A673 (cell line): Measurements from ENCODE around the gene MUSK. TPM values are rescaled to one million over a fixed set of nuclear protein-coding genes. Genes with fewer than 3 reads are reported as not detected.
"Not testable (repeated sequence)": the region's sequence is repeated elsewhere in the genome, so short reads cannot be mapped to it uniquely, and the experiment has no call there.

Experiments
- BruUV-seq: library from RNA; stranded (reverse); fragments of 400-500 nt; replicated peaks from 2 replicates; lab custom pipeline; 2021; lab: Mats Ljungman, UMichigan
- CTCF ChIA-PET: fragments of 300-600 bp; sonication (Branson Sonifier 250); formaldehyde crosslinking; loops from one replicate; lab custom pipeline; 2022; ENCODE audit warnings: antibody characterized with exemption; lab: Charles Lee
- POLR2A ChIA-PET: fragments of 300-600 bp; sonication (Branson Sonifier 250); formaldehyde crosslinking; loops from one replicate; lab custom pipeline; 2022; ENCODE audit warnings: antibody characterized with exemption; ENCODE audit not compliant: low non-redundant PET; lab: Charles Lee
- DNase-seq: peaks from one replicate; pipeline ENCODE4 v3.0.0-alpha.2; 2015; ENCODE audit warnings: low spot score
- H3K27ac ChIP-seq: fragments of 200-600 bp; sonication (generic); 2 replicates; pipeline ENCODE4 v1.5.1; 2016; ENCODE audit warnings: mixed run types, low read depth, mild to moderate bottlenecking, mixed read lengths, antibody characterized with exemption, low read length; ENCODE audit not compliant: poor library complexity, severe bottlenecking
- H3K27me3 ChIP-seq: fragments of 200-600 bp; sonication (generic); replicated peaks from 2 replicates; pipeline ENCODE4 v1.6.1; 2017; ENCODE audit warnings: mixed run types, low read depth, mild to moderate bottlenecking, mixed read lengths, antibody characterized with exemption, low read length; ENCODE audit not compliant: insufficient read depth, poor library complexity
- H3K36me3 ChIP-seq: fragments of 200-600 bp; sonication (generic); 2 replicates; pipeline ENCODE4 v1.6.1; 2016; ENCODE audit warnings: mixed run types, mild to moderate bottlenecking, mixed read lengths, antibody characterized with exemption, low read length; ENCODE audit not compliant: insufficient read depth, poor library complexity, severe bottlenecking
- H3K4me1 ChIP-seq: fragments of 200-600 bp; sonication (generic); 2 replicates; pipeline ENCODE4 v1.6.1; 2017; ENCODE audit warnings: mixed run types, mild to moderate bottlenecking, mixed read lengths, antibody characterized with exemption, low read length; ENCODE audit not compliant: insufficient read depth, poor library complexity, severe bottlenecking
- H3K4me3 ChIP-seq: fragments of 200-600 bp; sonication (generic); 2 replicates; pipeline ENCODE4 v1.5.1; 2016; ENCODE audit warnings: low read depth, mixed run types, mild to moderate bottlenecking, mixed read lengths, low read length; ENCODE audit not compliant: poor library complexity, severe bottlenecking
- H3K9me3 ChIP-seq: fragments of 200-600 bp; sonication (generic); 2 replicates; pipeline ENCODE4 v1.6.1; 2016; ENCODE audit warnings: mixed run types, low read depth, mild to moderate bottlenecking, mixed read lengths, antibody characterized with exemption, low read length; ENCODE audit not compliant: poor library complexity, severe bottlenecking
- EZH2 ChIP-seq: fragments of 200-600 bp; sonication (generic); IDR thresholded peaks from 2 replicates; pipeline ENCODE4 v1.6.1; 2017; ENCODE audit warnings: borderline replicate concordance, low read depth, mild to moderate bottlenecking, mixed read lengths, antibody characterized with exemption, low read length; ENCODE audit not compliant: poor library complexity, severe bottlenecking
- intact Hi-C: fragments of 100-400 bp; cut with micrococcal nuclease; formaldehyde crosslinking; loops from one replicate; pipeline ENCODE4 v1.10.0; 2022; ENCODE audit not compliant: unreplicated experiment
- total RNA-seq: library from RNA; stranded (reverse); gene quantifications from 2 replicates; pipeline ENCODE4 v1.2.3, GENCODE V29; 2021
- TF ChIP-seq, protein P1 (sequence below): fragments of 300-800, 200-600 bp; sonication (generic); conservative IDR thresholded peaks from 2 replicates; pipeline ENCODE4 v1.5.1; 2017; ENCODE audit warnings: low read depth, mild to moderate bottlenecking, antibody characterized with exemption, low read length, moderate library complexity, mixed read lengths

Gene MUSK
- total RNA-seq, 1 experiment from 2014 or later, result not detected

- intact Hi-C loops, result no loop called here
- POLR2A ChIA-PET, result no interaction called here
Observed at GRCh38 chr9:110784309-110784708, 115.7 kb downstream of the MUSK start.

GRCh38 chr9:110785166-110785565 lies 116.6 kb downstream of the MUSK start:
- TF ChIP-seq, protein P1, sequence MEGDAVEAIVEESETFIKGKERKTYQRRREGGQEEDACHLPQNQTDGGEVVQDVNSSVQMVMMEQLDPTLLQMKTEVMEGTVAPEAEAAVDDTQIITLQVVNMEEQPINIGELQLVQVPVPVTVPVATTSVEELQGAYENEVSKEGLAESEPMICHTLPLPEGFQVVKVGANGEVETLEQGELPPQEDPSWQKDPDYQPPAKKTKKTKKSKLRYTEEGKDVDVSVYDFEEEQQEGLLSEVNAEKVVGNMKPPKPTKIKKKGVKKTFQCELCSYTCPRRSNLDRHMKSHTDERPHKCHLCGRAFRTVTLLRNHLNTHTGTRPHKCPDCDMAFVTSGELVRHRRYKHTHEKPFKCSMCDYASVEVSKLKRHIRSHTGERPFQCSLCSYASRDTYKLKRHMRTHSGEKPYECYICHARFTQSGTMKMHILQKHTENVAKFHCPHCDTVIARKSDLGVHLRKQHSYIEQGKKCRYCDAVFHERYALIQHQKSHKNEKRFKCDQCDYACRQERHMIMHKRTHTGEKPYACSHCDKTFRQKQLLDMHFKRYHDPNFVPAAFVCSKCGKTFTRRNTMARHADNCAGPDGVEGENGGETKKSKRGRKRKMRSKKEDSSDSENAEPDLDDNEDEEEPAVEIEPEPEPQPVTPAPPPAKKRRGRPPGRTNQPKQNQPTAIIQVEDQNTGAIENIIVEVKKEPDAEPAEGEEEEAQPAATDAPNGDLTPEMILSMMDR, result no peak
- no peak for TF ChIP-seq EZH2
- no peak overlapping the region for H3K27ac ChIP-seq

More at GRCh38 chr9:110784309-110784708, 115.7 kb downstream of the MUSK start:
- no peaks in the 10 kb centered on the region for H3K9me3 ChIP-seq
- CTCF ChIA-PET, result no interaction called here
- DNase-seq, result no peak
- no peak overlapping the region for H3K4me3 ChIP-seq
- TF ChIP-seq EZH2, result no peak
- TF ChIP-seq, protein P1, result no peak
- H3K27ac ChIP-seq, result no peak overlapping the region
- H3K4me1 ChIP-seq, result peaks cover 7% of the 10 kb centered on the region
- H3K27me3 ChIP-seq, result no peaks in the 10 kb centered on the region
- no TSS peak for BruUV-seq
- no peaks in the 10 kb centered on the region for H3K36me3 ChIP-seq

GRCh38 chr9:110788396-110788795 lies 119.8 kb downstream of the MUSK start:
- H3K9me3 ChIP-seq, result not testable (repeated sequence)

More at GRCh38 chr9:110785166-110785565, 116.6 kb downstream of the MUSK start:
- Histone ChIP-seq H3K9me3 (no peaks in the 10 kb centered on the region), H3K4me1 (peaks cover 7% of the 10 kb centered on the region), H3K27me3 (no peaks in the 10 kb centered on the region), H3K36me3 (no peaks in the 10 kb centered on the region), H3K4me3 (no peak overlapping the region)
- DNase-seq, result no peak
- intact Hi-C loops, result no loop called here
- no TSS peak for BruUV-seq
- ChIA-PET CTCF (no interaction called here), POLR2A (no interaction called here)

DNA sequence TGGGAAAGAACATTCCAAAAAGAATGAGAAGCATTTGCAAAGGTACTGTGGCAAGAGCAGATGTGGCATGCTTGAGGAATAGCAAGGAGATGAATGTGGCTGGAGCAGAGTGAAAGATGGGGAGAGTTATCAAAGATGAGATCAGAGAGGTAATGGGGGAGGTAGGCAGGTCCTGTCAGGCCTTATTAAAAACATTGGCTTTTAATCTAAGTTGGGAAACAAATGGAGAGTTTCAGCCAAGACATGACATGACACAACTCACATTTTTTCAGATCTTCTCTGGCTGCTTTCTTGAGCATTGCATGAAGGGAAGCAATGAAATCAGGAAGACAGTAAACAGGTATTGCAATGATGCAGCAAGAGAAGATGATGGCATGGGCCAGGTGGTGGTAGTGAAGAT lies 120.3 kb downstream of the MUSK start:
- intact Hi-C loops, result no loop called here
- no peaks in the 10 kb centered on the region for H3K27me3 ChIP-seq
- H3K27ac ChIP-seq, result no peak overlapping the region
- H3K36me3 ChIP-seq, result no peaks in the 10 kb centered on the region
- H3K9me3 ChIP-seq, result no peaks in the 10 kb centered on the region
- H3K4me3 ChIP-seq, result no peak overlapping the region
- BruUV-seq, result no TSS peak
- TF ChIP-seq, protein P1, result no peak
- no peak for TF ChIP-seq EZH2
- DNase-seq, result no peak
- H3K4me1 ChIP-seq, result peaks cover 7% of the 10 kb centered on the region
- ChIA-PET POLR2A (no interaction called here), CTCF (interaction anchor here (0.6 kb wide), 1 partner anchor 40 kb away, joined by 3 read pairs; no protein-coding TSS in a partner anchor)

More at GRCh38 chr9:110788396-110788795, 119.8 kb downstream of the MUSK start:
- BruUV-seq, intact Hi-C loops, DNase-seq, H3K36me3 ChIP-seq, H3K4me3 ChIP-seq, H3K4me1 ChIP-seq, H3K27ac ChIP-seq, H3K27me3 ChIP-seq: not testable (repeated sequence)
- CTCF ChIA-PET, result interaction anchor here (0.6 kb wide), 1 partner anchor 40 kb away, joined by 3 read pairs; no protein-coding TSS in a partner anchor
- POLR2A ChIA-PET, result interaction anchor here (0.6 kb wide), 1 partner anchor 17 kb away, joined by 10 read pairs; no protein-coding TSS in a partner anchor
